Activated CD8-positive, alpha-beta memory T cell treated with anti-CD3 and anti-CD28 coated beads, Interleukin-2, amount 50 U/mL, for 24 hours (primary cell): ENCODE measurements around the gene SLC9A4.
"Not testable (repeated sequence)": the region's sequence is repeated elsewhere in the genome, so short reads cannot be mapped to it uniquely, and the experiment has no call there.

Experiments used
- DNase-seq: peaks from one replicate; pipeline ENCODE4 v3.0.0-alpha.2; 2020; ENCODE audit errors: extremely low read depth

SLC9A4 gene

DNA sequence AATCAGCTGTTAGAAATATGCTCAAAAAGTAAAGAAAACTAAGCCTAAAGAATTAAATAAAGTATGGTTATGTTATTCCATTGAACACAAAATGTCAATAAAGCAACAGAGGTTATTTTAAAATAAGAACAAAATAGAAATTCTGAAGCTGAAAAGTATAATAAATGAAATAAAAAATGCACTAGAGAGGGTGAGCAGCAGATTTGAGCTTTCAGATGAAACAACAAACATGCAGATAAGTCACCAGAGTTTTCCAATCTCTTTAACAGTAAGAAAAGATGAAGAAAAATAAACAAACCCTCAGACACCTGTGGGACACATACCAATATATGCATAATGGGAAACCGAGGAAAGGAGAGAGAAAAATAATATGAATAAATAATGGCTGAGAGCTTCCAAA, 76.0 kb downstream of the SLC9A4 start:
- no peak for DNase-seq

DNA sequence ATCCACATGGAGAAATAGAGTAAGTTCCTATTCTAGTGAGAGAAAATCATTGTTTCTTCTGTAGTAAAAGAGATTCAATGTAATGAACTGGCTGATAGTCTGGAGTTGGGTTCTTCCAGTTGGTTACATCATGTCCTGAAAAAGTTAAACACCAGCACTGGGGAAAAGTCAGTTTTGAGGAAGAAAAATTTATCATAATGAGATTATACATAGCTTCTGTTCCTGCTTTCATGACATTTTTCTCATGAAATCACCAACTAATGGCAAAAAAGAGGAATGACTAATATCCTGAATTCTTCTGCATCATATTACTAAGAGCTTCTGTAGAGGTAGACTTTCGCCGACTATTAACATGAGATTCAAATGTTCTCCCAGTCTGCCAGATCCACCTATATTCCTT, 77.1 kb downstream of the SLC9A4 start:
- DNase-seq = no peak

DNA sequence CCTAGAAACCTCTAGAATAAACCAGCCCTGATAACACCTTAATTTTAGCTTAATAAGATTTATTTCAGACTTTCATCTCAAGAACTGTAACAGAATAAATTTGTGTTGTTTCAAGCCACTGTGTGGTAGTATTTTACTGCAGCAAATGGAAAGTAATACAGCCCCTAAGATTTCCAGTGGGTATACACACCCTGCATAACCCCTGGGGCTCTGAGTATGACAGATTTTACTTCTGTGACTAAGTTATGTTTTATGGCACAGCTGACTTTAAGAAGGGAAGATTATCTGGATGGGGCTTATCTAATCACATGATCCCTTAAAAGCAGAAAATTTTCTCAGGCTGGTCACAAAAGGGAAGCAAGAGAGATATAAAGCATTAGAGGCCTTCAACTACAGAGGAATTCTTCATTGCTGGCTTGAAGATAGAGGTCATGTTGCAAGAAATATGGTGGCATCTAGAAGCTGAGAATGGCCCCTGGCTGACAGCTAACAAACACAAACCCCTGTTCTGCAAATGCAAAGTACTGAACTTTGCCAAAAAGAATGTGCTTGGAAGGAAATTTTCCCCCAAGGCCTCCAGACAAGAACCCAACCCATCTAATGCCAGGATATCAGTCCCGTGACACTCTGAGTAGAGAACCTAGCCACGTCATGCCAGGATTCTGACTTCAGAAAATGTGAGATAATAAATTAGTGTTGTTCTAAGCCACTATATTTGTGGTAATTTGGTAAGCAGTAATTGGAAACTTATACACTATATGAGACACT, 78.5 kb downstream of the SLC9A4 start:
- no peak for DNase-seq

DNA sequence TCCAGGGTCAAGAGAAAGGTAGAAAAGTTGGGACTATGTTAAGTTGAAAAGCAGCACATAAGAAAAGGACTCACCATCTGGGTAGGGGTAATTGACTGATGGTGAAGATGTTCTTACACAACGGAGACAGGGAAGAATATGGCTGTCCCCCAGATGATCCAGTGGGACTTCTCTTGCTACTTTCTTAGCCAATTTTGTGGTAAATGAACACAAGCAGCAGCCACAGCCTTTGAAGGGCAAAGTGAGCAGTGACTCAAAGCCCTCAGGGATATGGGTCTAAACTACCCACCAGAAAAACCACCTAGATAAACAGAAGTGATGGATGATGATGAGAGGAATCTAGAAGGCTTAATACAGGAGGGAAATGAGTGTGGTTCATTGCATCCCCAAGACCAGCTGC, 80.6 kb downstream of the SLC9A4 start:
- DNase-seq = no peak

DNA sequence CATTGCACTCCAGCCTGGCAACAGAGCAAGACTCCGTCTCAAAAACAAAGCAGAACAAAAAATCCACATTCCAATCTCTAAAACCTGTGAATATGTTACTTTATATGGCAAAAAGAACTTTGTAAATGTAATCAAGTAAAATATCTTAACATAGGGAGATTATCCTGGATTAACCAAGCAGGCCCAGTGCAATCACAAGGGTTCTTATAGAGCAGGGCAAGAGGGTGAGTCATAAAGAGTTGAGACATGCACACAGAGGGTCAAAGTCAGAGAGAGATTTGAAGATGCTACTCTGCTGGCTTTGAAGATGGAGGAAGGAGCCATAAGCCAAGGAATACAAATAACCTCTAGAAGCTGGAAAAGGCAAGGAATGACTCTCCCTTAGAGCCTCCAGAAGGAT, 85.4 kb downstream of the SLC9A4 start:
- no peak for DNase-seq

DNA sequence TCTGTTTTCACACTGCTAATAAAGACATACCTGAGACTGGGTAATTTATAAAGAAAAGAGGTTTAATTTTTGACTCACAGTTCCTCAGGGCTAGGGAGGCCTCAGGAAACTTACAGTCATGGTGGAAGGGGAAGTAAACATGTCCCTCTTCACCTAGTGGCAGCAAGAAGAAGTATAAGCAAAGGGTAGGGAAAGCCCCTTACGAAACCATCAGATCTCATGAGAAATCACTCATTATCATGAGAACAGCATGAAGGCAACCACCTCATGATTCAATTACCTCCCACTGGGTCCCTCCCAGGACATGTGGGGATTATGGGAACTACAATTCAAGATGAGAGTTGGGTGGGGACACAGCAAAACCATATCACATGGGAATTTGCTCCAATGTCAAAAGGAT, 89.5 kb downstream of the SLC9A4 start:
- not testable (repeated sequence) for DNase-seq

DNA sequence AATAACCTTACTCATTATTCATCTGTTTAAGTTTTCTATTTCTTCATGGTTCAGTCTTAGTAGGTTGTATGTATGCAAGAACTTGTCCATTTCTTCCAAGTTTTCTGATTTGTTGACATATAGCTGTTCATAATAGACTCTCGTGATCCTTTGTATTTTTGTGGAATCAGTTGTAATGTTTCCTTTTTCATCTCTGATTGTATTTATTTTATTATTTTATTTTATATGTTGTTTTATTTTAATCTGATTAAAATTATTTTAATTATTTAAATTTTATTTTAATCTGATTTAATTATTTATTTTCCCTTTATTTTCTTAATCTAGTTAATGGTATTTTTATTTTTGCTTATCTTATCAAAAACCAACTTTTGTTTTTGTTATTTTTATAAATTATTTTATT, 102.9 kb downstream of the SLC9A4 start:
- no peak for DNase-seq

DNA sequence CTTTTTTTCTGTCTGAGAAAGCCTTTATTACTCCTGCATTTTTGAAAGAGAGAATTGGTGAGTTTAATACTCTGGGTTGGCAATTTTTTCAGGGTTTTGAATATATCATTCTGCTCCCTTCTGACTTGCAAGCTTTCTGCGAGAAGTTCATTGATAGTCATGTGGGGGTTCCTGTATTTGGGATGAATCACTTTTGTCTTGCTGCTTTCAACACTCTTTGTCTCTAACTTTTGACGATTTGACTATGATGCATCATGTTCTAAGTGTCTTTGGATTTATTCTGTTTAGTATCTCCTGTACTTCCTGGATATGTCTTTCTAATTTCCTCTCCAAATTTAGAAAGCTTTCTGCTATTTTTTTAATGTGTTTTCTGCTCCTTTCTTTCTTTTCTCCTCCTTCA, 105.3 kb downstream of the SLC9A4 start:
- DNase-seq = no peak

DNA sequence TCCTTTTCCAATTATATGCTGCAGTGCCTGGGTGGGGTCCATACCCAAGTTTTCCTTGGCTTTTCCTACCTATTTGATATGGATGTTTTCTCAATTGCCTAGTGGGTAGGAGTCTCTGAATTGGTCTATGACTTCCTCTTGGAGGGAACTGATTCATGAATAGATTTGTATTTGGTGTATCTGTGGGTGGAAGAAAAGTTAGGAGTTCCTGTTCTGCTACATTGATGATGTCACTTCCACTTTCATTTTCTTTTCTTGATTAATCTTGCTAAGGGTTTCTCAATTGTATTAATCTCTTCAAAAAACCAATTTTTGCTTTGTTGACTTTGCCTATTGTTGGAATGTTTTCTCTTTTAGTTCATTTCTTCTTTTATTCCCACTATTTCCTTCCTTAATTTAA, 108.9 kb downstream of the SLC9A4 start:
- no peak for DNase-seq

DNA sequence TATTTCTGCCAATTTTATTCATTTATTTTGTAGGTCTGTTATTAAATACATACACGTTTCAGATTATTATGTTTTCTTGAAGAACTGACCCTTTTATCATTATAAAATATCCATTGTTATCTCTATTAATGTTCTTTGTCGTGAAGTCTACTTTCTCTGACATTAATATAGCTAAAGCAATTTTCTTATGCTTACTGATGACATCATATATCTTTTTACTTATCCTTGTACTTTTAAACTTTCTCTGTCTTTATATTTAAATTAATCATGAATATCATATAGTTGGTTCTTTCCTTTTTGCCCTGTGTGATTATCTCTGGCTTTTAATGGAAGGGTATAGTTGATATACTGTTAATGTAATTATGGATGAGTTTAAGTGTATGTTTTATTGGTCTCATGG, 109.8 kb downstream of the SLC9A4 start:
- DNase-seq = no peak
